H9 (cell line): Measurements from ENCODE around the gene NEGR1. TPM values are rescaled to one million over a fixed set of nuclear protein-coding genes. Genes with fewer than 3 reads are reported as not detected.

Experiments
- DNase-seq: peaks from one replicate; pipeline ENCODE4 v3.0.0-alpha.2; 2017
- H2AFZ ChIP-seq: one replicate; pipeline ENCODE4 v1.6.1; 2013; ENCODE audit warnings: mild to moderate bottlenecking, low read length, control low read depth, moderate library complexity
- H2AK5ac ChIP-seq: 2 replicates; pipeline ENCODE4 v1.6.1; 2013; ENCODE audit warnings: low read length, control low read depth, mixed read lengths; ENCODE audit not compliant: insufficient read length
- H2BK120ac ChIP-seq: one replicate; pipeline ENCODE4 v1.6.1; 2013; ENCODE audit warnings: low read depth, mild to moderate bottlenecking, low read length, control low read depth, inconsistent platforms; ENCODE audit not compliant: poor library complexity, severe bottlenecking
- H2BK12ac ChIP-seq: 2 replicates; pipeline ENCODE4 v1.6.1; 2013; ENCODE audit warnings: low read length, control low read depth, mixed read lengths, low read depth; ENCODE audit not compliant: insufficient read length
- H2BK15ac ChIP-seq: 2 replicates; pipeline ENCODE4 v1.6.1; 2013; ENCODE audit warnings: low read depth, low read length, control low read depth
- H2BK20ac ChIP-seq: one replicate; pipeline ENCODE4 v1.6.1; 2013; ENCODE audit warnings: low read depth, mild to moderate bottlenecking, low read length, control low read depth, inconsistent platforms; ENCODE audit not compliant: poor library complexity, severe bottlenecking
- H2BK5ac ChIP-seq: 2 replicates; pipeline ENCODE4 v1.6.1; 2013; ENCODE audit warnings: low read length, control low read depth, mixed read lengths; ENCODE audit not compliant: insufficient read length
- H3K14ac ChIP-seq: 2 replicates; pipeline ENCODE4 v1.6.1; 2013; ENCODE audit warnings: low read length, control low read depth; ENCODE audit not compliant: insufficient read depth
- H3K18ac ChIP-seq: 2 replicates; pipeline ENCODE4 v1.6.1; 2013; ENCODE audit warnings: low read depth, mild to moderate bottlenecking, mixed read lengths, low read length, control low read depth; ENCODE audit not compliant: insufficient read length
- H3K23ac ChIP-seq: 2 replicates; pipeline ENCODE4 v1.6.1; 2013; ENCODE audit warnings: low read length, control low read depth, mixed read lengths, low read depth; ENCODE audit not compliant: insufficient read length
- H3K23me2 ChIP-seq: 2 replicates; pipeline ENCODE4 v1.6.1; 2013; ENCODE audit warnings: low read depth, mild to moderate bottlenecking, mixed read lengths, low read length, control low read depth; ENCODE audit not compliant: insufficient read length, poor library complexity, severe bottlenecking
- H3K27ac ChIP-seq: 2 replicates; pipeline ENCODE4 v1.5.1; 2013; ENCODE audit warnings: low read length, control low read depth, mixed read lengths, low read depth; ENCODE audit not compliant: insufficient read length
- H3K27me3 ChIP-seq: 2 replicates; pipeline ENCODE4 v1.6.1; 2013; ENCODE audit warnings: low read length, control low read depth, inconsistent platforms; ENCODE audit not compliant: insufficient read depth
- H3K4ac ChIP-seq: 2 replicates; pipeline ENCODE4 v1.6.1; 2013; ENCODE audit warnings: low read depth, mild to moderate bottlenecking, control low read depth, inconsistent platforms, low read length, moderate library complexity
- H3K4me1 ChIP-seq: 2 replicates; pipeline ENCODE4 v1.6.1; 2013; ENCODE audit warnings: low read length, control low read depth, inconsistent platforms; ENCODE audit not compliant: insufficient read depth
- H3K4me2 ChIP-seq: 2 replicates; pipeline ENCODE4 v1.6.1; 2013; ENCODE audit warnings: low read length, control low read depth, mixed read lengths; ENCODE audit not compliant: insufficient read length, insufficient read depth
- H3K56ac ChIP-seq: 2 replicates; pipeline ENCODE4 v1.6.1; 2013; ENCODE audit warnings: low read depth, mild to moderate bottlenecking, mixed read lengths, low read length, control low read depth; ENCODE audit not compliant: insufficient read length
- H3K79me1 ChIP-seq: 2 replicates; pipeline ENCODE4 v1.6.1; 2013; ENCODE audit warnings: low read depth, mild to moderate bottlenecking, moderate library complexity, low read length, control low read depth, inconsistent platforms; ENCODE audit not compliant: insufficient read depth, poor library complexity, severe bottlenecking
- H3K79me2 ChIP-seq: 2 replicates; pipeline ENCODE4 v1.6.1; 2013; ENCODE audit warnings: low read length, control low read depth, inconsistent platforms; ENCODE audit not compliant: insufficient read depth
- H3K9ac ChIP-seq: 2 replicates; pipeline ENCODE4 v1.6.1; 2013; ENCODE audit warnings: low read length, control low read depth, mixed read lengths; ENCODE audit not compliant: insufficient read length; ENCODE audit errors: extremely low read depth
- H3K9me3 ChIP-seq: one replicate; pipeline ENCODE4 v1.6.1; 2013; ENCODE audit warnings: low read depth, low read length, inconsistent platforms; ENCODE audit not compliant: control insufficient read depth
- H3T11ph ChIP-seq: one replicate; pipeline ENCODE4 v1.6.1; 2013; ENCODE audit warnings: mild to moderate bottlenecking, low read length, control low read depth, inconsistent platforms
- H4K20me1 ChIP-seq: one replicate; pipeline ENCODE4 v1.6.1; 2013; ENCODE audit not compliant: control insufficient read depth, insufficient read length, insufficient read depth
- H4K5ac ChIP-seq: 2 replicates; pipeline ENCODE4 v1.6.1; 2013; ENCODE audit warnings: low read depth, mild to moderate bottlenecking, mixed read lengths, low read length, control low read depth; ENCODE audit not compliant: insufficient read length
- H4K8ac ChIP-seq: replicated peaks from 2 replicates; pipeline ENCODE4 v1.6.1; 2013; ENCODE audit warnings: low read length, control low read depth, mixed read lengths, low read depth; ENCODE audit not compliant: insufficient read length
- H4K91ac ChIP-seq: 2 replicates; pipeline ENCODE4 v1.6.1; 2013; ENCODE audit warnings: low read depth, mild to moderate bottlenecking, moderate library complexity, mixed read lengths, low read length, control low read depth; ENCODE audit not compliant: insufficient read length
- H3K27ac Mint-ChIP-seq, 3 experiments: 2 replicates in 2 of 3; 3 replicates in 1 of 3; pipeline ENCODE4 v1.8.0; 2020 to 2021; ENCODE audit warnings: mixed read lengths in 3 of 3, mild to moderate bottlenecking in 1 of 3, moderate library complexity in 1 of 3
- H3K27me3 Mint-ChIP-seq: 2 replicates; pipeline ENCODE4 v1.8.0; 2021; ENCODE audit warnings: low read depth, mild to moderate bottlenecking, moderate library complexity, mixed read lengths
- H3K36me3 Mint-ChIP-seq, 3 experiments: 2 replicates in 2 of 3; 3 replicates in 1 of 3; pipeline ENCODE4 v1.8.0; 2020 to 2021; ENCODE audit warnings: low read depth in 3 of 3, mixed read lengths in 3 of 3; ENCODE audit not compliant: insufficient read depth in 1 of 3
- H3K4me1 Mint-ChIP-seq, 2 experiments: 2 replicates each; pipeline ENCODE4 v1.8.0; 2020; ENCODE audit warnings: mixed read lengths in 2 of 2
- H3K4me3 Mint-ChIP-seq, 2 experiments: 2 replicates in 1 of 2; 3 replicates in 1 of 2; pipeline ENCODE4 v1.8.0; 2020 to 2021; ENCODE audit warnings: mild to moderate bottlenecking in 2 of 2, mixed read lengths in 2 of 2, moderate library complexity in 1 of 2
- H3K9me3 Mint-ChIP-seq, 2 experiments: 2 replicates in 1 of 2; 3 replicates in 1 of 2; pipeline ENCODE4 v1.8.0; 2020; ENCODE audit warnings: mild to moderate bottlenecking in 2 of 2, mixed read lengths in 2 of 2, moderate library complexity in 1 of 2
- CTCF ChIP-seq: fragments of 200-600 bp; sonication (generic); conservative IDR thresholded peaks from 3 replicates; pipeline ENCODE4 v1.8.0; 2021; ENCODE audit warnings: antibody characterized with exemption, mild to moderate bottlenecking
- WGBS: extraction: QIAGEN DNeasy Blood & Tissue Kit; methylation state at CpG from one replicate; pipeline ENCODE4 v1.1.7; 2013; ENCODE audit warnings: missing lambda C conversion rate, low lambda C conversion rate, mixed read lengths; ENCODE audit not compliant: insufficient read length; ENCODE audit errors: extremely low coverage; 5-methylcytosine and 5-hydroxymethylcytosine counted together
- long read RNA-seq: library from polyadenylated mRNA; unstranded; transcript quantifications from one replicate; pipeline ENCODE4 v2.0.0, GENCODE V29; 2020
- total RNA-seq: library from RNA; stranded (reverse); gene quantifications from 2 replicates; pipeline ENCODE4 v1.2.1, GENCODE V29; 2021

Gene NEGR1
- 0.13 and 0.44 TPM in 2 replicates for total RNA-seq
- long read RNA-seq, result 0 reads

GRCh38 chr1:72282271-72283021, at the start of gene NEGR1:
NEGR1 (minus strand) TSS chr1:72282539.
- H4K20me1 ChIP-seq, result no peaks in the 10 kb centered on the region
- H2BK15ac ChIP-seq, result peak within 1 kb of the TSS; percentile 24; the same call in 1 of the 2 replicates
- peaks cover 3% of the 10 kb centered on the region; the same call in 1 of the 2 replicates for H3K27me3 ChIP-seq
- H2AFZ ChIP-seq, result peak within 1 kb of the TSS; percentile 32
- TF ChIP-seq CTCF, result 0 out of 3 replicates have a peak, but pooled peaks have one; percentile 9
- no peak within 1 kb of the TSS for H3K27ac ChIP-seq
- Mint-ChIP-seq H3K36me3 (no peaks in the 10 kb centered on the region), H3K27me3 (peaks cover 37% of the 10 kb centered on the region), H3K27ac (peak within 1 kb of the TSS in 1 of 3 experiments; percentile 86; a peak in 4 of 7 replicates), H3K4me3 (no peak within 1 kb of the TSS), H3K4me1 (peaks cover 12 to 13% of the 10 kb centered on the region in 2 experiments), H3K9me3 (no peaks in the 10 kb centered on the region)
- no peak within 1 kb of the TSS for H4K5ac ChIP-seq
- no peak within 1 kb of the TSS for H3T11ph ChIP-seq
- no peaks in the 10 kb centered on the region for H3K79me2 ChIP-seq
- no peak within 1 kb of the TSS for H2BK5ac ChIP-seq
- no peak within 1 kb of the TSS for H2BK20ac ChIP-seq
- H4K91ac ChIP-seq, result no peak within 1 kb of the TSS
- peaks cover 22% of the 10 kb centered on the region for H3K23me2 ChIP-seq
- H3K4me2 ChIP-seq, result peak within 1 kb of the TSS; percentile 99
- H3K9ac ChIP-seq, result peak within 1 kb of the TSS; percentile 72
- H3K23ac ChIP-seq, result no peak within 1 kb of the TSS
- WGBS, result no CpG with 5 or more reads among the region's 54 CpGs
- no peak within 1 kb of the TSS for H3K56ac ChIP-seq
- peak within 1 kb of the TSS; percentile 64 for H3K18ac ChIP-seq
- no peaks in the 10 kb centered on the region for H3K4me1 ChIP-seq
- H2BK12ac ChIP-seq, result no peak within 1 kb of the TSS
- H3K9me3 ChIP-seq, result no peaks in the 10 kb centered on the region
- no peak within 1 kb of the TSS for H2AK5ac ChIP-seq
- no peak within 1 kb of the TSS for H4K8ac ChIP-seq
- no peak within 1 kb of the TSS for H3K4ac ChIP-seq
- H3K79me1 ChIP-seq, result no peaks in the 10 kb centered on the region
- peak within 1 kb of the TSS; percentile 51 for H3K14ac ChIP-seq
- H2BK120ac ChIP-seq, result no peak within 1 kb of the TSS
- peak; percentile 89 for DNase-seq
